Measurements from ENCODE around the gene UGT3A1.
"Not testable (repeated sequence)": the region's sequence is repeated elsewhere in the genome, so short reads cannot be mapped to it uniquely, and the experiment has no call there.

Gene UGT3A1

DNA sequence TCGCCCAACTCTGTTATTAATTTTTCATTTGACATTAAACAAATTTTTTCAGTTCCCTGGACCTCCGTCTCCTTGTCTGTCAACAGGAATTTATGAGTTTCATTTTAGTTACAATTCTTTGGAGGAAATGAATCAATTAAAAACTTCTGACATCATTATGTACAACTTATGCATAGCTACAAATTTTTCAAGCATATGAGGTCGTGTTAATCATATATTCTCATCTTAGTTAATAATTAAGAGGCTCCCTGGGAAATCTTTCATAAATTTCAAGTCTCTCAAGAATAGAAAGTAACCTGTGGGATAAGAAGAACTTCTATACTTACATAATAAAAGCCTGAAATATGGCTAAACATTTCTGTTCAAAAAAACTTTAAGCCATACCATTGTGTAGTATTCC is 3.4 kb downstream of the UGT3A1 start:
- DNase-seq, result no peak

DNA sequence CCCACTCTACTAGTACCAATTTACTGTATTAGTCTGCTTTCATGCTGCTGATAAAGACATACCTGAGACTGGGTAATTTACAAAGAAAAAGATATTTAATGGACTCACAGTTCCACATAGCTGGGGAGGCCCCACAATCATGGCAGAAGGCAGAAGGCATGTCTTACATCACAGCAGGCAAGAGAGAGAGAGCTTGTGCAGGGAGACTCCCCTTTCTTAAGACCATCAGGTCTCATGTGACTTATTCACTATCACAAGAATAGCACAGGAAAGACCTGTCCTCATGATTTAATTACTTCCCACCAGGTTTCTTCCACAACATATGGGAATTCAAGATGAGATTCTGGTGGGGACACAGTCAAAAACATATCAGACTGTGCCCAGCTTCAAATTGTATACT is 11.5 kb downstream of the UGT3A1 start:
- no peak for DNase-seq

DNA sequence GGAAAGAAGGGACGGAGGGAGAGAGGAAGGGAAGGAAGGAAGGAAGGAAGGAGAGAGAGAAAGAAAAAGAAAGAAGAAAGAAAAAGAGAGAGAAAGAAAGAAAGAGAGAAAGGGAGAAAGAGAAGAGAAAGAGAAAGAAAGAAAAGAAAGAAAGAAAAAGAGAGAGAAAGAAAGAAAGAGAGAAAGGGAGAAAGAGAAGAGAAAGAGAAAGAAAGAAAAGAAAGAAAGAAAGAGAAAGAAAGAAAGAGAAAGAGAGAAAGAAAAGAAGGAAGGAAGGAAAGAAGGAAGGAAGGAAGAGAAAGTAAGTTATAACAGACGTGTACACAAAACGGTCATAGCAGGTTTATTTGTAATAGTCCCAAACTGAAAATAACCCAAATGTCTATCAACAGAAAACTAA is 14.3 kb downstream of the UGT3A1 start:
- not testable (repeated sequence) for DNase-seq

DNA sequence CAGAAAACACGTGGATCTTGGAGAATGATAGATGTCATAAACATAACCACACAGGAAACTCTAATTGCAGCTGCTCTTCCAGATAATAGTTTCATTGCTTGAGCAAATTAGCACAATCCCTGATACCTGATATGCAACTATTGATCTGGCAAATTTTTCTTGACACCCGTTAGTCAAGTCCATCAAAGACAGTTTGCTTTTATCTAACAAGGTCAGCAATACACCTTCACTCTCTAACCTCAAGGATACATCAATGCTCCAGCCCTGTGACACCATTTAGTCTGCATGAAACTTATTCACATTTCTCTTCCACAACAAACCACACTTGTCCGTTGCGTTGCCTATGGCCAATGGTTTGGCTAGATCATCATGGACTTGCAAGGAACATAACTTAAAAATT is 16.6 kb downstream of the UGT3A1 start:
- DNase-seq, result no peak

DNA sequence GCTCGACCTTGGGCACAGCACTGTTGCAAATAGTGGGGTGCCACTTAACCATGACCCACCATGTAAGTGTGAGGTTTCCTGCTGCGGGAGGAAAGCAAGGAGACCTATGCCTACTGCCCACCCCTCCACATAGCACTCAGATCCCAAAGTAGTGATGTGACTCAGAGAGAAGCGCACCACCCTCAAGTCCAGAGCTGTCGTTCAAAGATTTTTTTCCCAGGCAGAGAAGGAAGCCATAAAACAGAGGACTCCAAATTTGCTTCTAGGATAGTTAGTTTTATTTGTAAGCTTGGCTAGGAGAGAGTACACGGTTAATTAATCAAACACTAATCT is 19.3 kb downstream of the UGT3A1 start:
- DNase-seq, result no peak

DNA sequence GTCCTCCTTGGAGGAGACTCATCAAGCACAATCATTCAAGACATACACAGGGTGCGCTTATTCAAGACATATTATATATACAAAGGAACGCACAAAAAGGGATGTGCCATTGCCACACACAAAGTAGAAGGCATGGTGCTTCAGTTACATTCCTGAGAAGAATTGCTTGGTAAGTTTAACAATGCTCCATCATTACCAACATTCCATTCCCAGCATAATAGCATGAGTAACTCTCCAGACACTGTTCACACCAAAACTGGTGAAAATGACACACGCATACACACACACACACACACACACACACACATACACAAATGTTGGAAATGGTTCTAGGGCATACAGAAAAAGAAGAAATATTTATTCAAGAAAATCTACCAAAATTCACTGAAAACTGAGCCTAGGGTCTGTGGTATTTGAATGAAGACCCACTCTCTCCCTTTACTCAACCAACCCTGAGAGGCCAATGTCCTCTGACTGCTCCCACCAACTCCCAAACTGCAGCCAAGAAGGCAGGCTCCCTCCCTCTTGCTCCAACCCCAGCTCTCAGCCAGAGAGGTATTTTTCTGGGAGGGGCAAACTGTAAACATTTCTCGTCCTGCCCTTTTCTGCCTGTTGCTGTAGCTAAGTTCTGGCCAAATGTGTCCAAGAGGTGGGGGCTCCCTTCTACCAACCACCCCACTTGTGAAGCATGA is 19.9 kb downstream of the UGT3A1 start:
- no peak for DNase-seq

DNA sequence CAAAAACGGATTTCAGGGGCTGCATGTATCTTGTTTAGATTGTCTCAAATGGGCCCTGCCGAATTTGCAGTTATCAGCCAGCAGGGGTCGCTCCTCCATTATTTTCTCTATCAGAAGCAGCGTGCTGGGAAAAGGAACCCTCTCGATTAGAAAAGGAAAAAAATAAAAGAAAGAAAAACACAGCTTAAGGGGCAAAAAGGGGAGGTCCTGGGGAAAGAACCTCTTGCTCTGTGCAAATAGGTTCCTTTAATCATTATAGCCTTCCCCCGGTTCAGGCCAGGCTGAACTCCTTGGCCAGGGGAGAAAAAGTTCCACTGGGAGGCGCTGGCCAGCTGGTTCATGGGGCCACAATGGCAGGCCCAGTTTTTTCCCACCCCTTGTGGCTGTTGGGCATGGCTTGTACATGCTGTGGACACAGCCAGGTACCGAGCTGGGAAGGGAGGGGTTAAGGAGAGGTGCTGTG is 27.8 kb downstream of the UGT3A1 start:
- DNase-seq, result no peak

DNA sequence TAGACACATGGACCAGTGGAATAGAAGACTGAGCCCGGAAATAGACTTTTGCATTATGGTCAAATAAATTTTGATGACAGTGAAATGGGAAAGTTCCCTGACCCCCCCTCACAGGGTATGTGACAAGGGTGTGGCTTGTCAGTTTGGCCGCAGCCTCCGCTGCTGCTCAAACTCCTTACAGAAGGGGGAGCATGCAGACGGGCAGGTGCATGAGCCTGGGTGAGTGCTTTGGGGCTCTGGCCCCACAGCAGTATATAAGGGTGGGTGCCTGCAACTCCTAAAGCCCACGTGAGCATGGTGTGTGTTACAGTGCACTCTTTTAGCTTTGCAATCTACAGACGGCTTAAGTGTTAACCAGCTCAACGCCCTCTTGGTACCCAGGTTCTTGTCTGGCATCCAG is 30.9 kb downstream of the UGT3A1 start:
- DNase-seq, result no peak

DNA sequence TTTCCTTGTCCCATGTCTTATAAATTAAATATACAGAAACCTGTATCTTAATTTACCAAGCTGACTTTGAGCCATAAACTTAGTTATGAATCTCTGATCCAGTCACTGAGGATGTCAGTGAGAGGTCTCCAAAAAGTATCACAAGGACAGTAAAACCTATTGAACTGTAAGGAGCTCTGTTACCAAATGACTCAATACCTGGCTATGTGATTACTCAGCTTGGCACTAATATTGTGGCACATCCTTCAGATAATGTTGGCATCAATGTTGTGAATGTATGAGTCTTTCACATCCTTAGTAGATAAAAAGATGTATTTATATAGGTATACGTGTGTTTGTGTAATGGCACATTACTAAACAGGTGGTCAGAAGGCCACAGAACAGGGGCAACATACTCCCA is 34.8 kb downstream of the UGT3A1 start:
- no peak for DNase-seq

DNA sequence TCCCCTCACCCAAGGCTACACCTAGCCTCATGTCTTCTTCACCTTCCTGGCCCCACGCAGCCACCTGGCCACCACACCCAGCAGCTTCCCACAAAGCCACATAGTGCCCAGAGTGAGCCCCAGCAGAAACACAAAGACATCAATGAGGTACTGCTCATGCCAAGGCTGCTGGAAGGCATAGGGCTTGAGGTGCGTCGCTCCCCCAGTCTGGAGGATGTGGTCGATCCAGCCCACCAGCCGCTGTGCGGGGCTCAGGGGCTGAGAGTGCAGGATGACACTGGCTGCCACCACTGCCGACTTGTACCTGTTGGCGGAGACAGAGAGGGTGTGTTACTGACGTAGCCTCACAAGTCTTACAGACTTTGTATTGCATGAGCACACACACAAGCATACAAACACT is 37.0 kb downstream of the UGT3A1 start:
- DNase-seq, result no peak

DNA sequence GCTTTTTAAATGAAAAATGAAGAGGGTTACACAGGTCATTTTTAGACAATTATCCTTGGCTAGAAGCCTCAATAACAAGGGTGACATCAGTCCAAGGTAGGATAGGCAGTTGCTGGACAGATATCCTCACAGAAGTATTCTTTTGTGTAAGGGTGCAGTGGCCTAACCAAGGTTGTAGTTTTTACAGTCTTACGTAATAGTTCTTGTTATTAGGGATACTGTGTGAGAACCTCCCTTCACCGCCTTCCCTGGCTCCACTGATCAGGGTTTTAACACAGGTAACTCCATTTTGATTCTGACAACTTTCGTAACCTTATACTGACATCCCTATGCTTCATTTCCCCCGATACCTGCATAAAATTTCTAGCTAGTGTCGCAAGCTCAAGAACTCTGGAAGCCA is 44.1 kb downstream of the UGT3A1 start:
- no peak for DNase-seq

DNA sequence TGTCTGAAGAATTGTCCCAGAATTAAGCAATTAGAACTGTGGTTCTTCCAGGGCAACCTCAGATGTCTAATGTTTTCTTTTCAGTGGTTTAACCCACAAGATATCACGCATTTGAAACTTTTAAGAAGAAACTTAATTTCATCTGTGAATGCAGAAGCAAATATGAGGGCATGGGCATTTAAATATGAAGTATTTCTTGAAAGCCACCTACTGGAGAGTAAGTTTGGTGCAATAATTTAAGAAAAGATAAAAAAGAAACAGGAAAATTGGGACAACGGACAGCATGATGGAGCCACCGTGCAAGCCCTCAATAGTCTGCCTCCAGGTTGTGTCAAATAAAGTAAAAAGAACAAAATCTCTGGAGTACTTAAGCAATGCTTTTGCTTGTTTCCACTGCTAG is 51.6 kb downstream of the UGT3A1 start:
- no peak for DNase-seq

DNA sequence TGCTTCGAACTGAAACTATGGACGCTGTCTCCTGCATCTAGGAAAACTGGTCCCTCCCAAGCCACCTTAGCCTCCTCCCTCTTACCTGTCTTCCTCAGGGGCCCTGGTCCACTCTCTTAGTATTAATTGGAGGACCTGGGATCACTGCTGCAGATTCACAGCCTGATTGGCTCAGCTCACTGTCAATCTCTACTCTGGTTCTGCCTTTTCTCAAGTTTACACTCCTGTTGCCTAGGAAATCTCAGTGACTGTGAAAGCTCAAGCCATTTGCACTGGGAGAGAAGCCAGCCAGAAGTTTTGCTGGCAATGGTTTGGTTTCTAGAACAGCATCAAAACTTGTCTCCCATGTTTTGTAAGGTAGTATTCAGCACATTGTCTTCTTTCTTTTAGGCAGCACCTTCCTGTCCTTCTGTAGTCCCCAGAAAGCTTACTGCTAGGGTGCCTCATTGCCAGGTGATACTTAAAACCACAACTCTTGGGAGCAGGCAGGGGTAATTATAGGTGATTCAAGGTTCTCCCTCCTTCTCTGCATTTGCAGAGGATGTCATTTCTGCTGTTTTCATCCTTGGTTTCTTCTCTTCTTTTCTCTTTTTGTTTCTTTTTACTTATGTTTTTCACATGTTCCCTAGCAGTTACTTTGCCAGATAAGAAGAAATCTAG is 52.5 kb downstream of the UGT3A1 start, which contains the start of gene CAPSL:
Gene CAPSL (minus strand): TSS at position 55 of the 660 bp plus-strand sequence. CDS start 17,502 bp downstream, outside the sequence.
- peak; percentile 95 for DNase-seq

DNA sequence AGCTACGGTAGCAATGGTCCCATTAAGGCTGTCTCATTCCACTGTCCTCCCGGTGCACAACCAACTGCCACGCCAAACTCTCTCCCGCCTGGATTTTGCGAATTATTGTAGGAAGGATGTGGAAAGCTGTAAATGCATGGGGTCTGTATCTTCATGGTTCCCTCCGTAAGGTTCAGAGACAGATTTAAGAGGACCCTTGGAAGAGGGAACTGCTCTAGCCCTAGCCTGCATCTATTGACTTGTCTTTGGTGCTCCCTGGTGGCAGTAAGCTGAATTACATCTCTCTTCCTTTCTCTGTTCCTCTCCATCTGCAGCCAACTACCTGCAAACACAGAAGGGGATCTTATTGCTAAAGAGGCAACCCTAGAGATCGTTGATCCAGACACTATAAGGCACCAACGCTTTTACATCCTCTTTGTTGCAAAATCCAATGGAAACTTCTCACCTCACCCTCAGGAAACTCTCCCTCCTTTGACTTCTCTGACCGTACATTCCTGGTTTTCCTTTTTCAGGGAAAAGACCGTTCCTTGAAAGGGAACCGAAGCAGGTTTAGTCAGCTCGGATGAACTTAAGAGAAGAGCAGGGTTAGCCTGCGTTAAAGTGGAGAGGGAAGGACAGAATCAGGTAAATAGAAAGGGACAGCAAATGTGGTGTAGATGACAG is 64.7 kb downstream of the UGT3A1 start:
- DNase-seq, result peak; percentile 55

DNA sequence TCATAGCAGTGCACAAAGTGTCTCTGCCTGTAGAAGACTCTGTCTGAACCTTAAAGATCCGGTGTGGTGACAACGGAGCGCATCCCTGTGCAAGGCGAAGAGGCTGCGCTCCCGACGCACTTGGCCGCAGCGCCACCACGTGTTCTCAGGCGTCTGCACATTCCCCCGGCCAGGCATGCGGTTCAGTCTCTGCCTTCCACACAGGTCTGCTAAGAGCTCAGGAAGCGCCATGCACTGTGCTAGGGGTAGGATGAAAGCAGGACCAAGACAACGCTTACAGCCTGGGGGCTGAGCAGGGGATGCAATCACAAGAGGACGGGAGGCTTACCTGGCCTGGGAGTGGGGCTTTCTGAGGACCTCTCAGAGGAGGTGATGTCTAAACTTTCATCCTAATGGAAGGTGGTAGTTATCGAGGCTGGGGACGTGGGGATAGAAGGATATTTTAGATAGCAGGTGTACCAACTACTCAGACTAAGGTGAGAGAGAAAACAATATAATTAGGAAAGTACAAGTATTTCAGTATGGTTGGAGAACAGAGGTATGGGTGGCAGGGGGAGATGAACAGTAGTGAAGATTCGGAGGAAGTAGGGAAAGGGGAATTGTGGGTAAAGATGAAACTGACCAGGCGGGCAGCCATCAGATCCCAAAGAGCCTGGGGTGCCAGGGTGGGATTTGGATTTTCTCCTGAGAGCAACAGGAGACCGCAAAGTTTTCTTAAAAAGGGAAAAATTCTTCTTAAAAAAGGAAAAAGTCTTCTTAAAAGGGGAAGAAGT is 66.1 kb downstream of the UGT3A1 start:
- DNase-seq, result peak; percentile 67

DNA sequence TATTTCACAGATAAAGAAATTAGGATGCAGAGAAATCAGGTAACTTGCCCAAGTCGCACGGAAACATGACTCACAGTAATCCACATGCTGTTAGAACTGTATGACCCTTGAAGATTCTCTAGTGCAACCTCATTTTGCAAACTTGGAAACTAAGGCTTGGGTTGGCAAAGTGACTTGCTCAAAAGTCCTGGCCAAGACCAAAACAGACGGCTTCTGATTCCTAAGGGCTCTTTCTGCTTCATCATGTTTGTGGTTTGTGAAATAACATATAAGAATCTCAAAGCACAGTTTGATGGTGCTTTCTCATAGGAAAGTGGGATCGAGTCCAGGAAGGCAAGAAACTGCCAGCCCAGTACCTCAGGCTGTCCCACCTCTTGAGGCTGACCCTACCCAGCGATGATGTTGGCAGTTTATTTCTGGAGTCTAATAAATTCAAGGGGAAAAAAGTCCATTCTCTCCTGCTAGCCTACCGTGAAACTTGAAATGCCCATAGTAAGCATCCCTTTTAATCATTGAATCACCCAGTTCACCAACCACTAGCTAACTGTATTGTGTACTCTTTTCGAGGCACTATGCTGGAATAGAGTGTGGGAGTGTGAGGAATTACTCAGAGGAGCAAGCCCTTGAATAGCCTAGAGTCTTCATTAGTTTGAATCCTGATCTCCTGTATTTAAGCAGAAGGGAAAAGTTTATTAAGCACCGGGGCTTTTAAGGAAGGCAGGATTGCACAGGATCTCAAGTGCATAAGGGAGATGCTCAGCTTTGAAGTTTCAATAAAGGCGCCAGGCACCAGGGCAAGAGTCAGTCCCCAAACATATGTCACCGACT is 66.9 kb downstream of the UGT3A1 start:
- no peak for DNase-seq

DNA sequence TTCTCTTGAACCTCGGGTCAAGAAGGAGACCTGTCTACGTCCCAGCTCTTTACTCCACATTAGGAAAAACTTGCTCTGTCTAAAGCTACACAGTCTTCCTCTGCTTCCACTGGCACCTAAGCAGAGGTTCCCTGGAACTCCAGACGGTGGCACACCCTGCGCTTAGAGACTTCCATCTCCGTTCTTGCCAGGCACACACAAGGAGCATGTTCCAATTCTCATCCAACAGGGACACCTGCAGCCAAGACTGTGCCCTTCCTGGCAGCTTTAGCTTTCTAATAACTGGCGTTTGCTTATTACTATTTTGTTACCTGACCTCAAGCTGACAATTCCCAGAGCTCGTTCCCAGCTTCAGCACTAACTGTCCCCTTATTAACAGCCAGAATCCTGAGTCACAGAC is 68.7 kb downstream of the UGT3A1 start:
- DNase-seq, result no peak

DNA sequence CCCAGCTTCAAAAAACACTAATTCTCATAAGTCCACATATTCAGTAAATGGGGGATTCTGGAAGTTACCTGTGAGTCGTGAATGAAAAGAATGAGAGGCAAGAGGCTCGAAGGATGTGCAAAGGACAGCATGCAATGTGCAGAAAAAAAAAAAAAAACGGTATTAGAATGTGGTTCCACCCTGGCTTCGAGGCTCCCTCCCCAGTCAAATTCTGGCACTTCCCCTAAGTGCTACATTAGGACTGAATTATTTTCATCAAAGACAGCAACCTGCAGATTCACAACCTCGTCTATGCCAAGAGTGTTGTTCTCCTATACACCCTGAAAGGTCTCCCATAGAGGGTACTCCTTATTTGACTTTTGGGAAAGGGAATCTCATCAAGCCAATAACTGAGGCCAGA is 69.3 kb downstream of the UGT3A1 start:
- no peak for DNase-seq

DNA sequence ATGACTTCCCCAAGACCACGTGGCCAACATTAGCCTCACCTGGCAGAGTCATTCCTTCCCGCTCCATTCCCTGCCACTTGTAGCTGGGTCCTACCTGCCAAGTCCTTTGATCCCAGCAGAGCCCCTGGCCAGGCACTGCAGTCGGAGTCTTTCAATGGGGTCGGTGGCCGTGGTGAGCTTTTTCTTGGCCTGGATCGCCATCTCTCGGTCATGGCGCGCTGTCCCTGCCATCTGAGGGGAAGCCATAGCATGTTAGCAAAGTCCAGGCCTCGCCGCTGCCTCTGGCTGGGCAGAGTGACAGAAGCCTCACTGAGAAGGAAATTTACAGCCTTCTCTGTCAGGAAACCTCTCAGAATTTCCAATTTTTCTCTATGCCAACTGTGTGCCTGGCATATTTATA is 70.3 kb downstream of the UGT3A1 start:
- DNase-seq, result no peak

DNA sequence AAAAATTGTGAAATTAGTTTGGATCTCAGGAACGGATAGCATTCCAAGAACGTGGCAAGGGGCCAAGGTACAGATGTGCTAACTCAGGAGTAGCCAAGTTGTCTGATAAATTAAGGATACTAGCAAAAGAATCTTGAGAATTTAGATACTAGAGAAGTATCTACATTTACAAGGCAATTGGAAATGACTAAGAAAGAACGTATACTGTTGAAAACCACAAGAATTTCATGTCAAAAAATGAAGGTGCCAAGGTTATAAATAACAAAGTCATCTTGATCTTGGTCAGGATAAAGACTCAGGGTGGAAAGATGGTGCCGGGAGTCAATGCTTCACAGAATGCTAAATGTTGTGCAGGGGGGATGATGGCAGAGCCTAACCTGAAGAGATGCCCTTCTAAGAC is 72.0 kb downstream of the UGT3A1 start:
- DNase-seq, result no peak

DNA sequence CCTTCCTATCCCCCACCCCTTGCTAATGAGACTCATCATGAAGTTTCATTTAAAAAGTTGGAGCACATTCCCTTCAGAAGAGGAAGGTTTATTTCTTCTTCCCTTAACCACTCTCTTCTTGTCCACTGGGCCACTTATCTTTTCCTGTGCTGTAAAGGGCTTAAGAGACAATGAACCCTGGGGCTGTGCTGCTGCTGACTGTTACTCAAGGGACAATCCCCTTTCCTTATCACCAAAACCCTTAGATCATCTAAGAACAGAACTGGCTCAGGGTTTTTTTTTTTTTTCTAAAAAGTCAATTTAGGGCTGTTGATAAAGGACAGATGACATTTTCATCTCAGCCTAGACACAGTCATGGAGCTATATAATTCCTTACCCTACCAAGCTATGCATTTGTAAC is 82.4 kb downstream of the UGT3A1 start:
- DNase-seq, result no peak

DNA sequence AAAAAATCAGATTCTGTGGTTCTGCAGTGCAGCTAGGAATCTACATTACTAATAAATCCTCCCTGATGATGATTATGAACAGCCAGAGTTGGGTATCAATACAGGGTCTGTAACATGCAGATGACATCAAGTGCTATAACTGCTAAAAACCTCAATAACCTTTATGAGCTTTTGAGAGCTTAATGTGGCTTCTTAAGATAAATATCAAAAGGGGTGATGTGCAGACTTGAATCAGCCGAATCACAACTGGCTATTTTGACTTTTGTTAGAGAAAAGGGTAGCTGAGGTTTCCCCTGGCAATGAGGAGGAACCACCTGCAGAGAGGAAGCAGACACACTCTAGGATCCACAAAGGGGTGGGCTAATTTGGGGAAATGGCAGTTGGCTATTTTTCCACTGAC is 83.0 kb downstream of the UGT3A1 start:
- DNase-seq, result no peak
